ENCODE results near the gene STRBP.

DNA sequence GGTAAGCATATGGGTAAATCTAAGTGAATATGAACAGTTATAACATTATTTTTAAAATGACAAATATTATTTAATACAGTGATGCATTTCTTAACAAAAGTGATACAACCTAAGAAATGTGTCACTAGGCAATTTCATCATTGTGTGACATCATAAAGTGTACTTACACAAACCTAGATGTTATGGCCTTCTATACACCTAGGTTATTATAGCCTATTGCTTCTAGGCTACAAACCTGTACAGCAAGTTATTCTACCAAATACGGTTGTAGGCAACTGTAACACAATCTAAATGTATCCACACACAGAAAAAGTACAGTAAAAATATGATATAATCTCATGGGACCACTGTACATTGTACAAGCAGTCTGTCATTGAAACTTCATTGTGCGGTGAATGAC lies 48.3 kb downstream of the STRBP start:
- TF ChIP-seq, protein P1, sequence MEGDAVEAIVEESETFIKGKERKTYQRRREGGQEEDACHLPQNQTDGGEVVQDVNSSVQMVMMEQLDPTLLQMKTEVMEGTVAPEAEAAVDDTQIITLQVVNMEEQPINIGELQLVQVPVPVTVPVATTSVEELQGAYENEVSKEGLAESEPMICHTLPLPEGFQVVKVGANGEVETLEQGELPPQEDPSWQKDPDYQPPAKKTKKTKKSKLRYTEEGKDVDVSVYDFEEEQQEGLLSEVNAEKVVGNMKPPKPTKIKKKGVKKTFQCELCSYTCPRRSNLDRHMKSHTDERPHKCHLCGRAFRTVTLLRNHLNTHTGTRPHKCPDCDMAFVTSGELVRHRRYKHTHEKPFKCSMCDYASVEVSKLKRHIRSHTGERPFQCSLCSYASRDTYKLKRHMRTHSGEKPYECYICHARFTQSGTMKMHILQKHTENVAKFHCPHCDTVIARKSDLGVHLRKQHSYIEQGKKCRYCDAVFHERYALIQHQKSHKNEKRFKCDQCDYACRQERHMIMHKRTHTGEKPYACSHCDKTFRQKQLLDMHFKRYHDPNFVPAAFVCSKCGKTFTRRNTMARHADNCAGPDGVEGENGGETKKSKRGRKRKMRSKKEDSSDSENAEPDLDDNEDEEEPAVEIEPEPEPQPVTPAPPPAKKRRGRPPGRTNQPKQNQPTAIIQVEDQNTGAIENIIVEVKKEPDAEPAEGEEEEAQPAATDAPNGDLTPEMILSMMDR (IDR thresholded peaks at IDR 0.05; ENCODE audit: low read depth, low read length): no peak
- TF ChIP-seq POLR2A (IDR thresholded peaks at IDR 0.05; ENCODE audit: extremely low read depth, insufficient read length) (no peak), MYC (IDR thresholded peaks at IDR 0.05; ENCODE audit: low read depth, low read length) (no peak)
- TF ChIP-seq, protein P2, sequence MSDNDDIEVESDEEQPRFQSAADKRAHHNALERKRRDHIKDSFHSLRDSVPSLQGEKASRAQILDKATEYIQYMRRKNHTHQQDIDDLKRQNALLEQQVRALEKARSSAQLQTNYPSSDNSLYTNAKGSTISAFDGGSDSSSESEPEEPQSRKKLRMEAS (IDR thresholded peaks at IDR 0.05; ENCODE audit: low read depth, low read length): no peak
